Natural killer cell (primary cell): ENCODE measurements around the gene L3MBTL2. TPM values are rescaled to one million over a fixed set of nuclear protein-coding genes. Genes with fewer than 3 reads are reported as not detected.

Source experiments
- ATAC-seq, 3 donors: fragments of 150-1000 bp in 2 of 3; fragments of 200-7000 bp in 1 of 3; cut with Tn5 transposase; 1 replicate in 1 of 3; 2 replicates in 2 of 3; pipeline ENCODE4 v1.10.0; 2021; ENCODE audit warnings: mild to moderate bottlenecking in 2 of 3, moderate library complexity in 2 of 3
- DNase-seq, 2 donors: peaks; one replicate each; pipeline versions ENCODE4 v3.0.0 to v3.0.0-alpha.2; 2013 to 2021; ENCODE audit warnings: mixed read lengths in 1 of 2
- H3K27ac ChIP-seq: one replicate; pipeline ENCODE4 v1.5.1; 2013; ENCODE audit warnings: mild to moderate bottlenecking, low read length
- H3K27me3 ChIP-seq: one replicate; pipeline ENCODE4 v1.6.1; 2013; ENCODE audit warnings: low read length; ENCODE audit not compliant: control insufficient read depth, insufficient read depth
- H3K36me3 ChIP-seq: one replicate; pipeline ENCODE4 v1.6.1; 2013; ENCODE audit warnings: low read length; ENCODE audit not compliant: control insufficient read depth, insufficient read depth
- H3K4me1 ChIP-seq: one replicate; pipeline ENCODE4 v1.6.1; 2013; ENCODE audit warnings: low read length; ENCODE audit not compliant: control insufficient read depth, insufficient read depth
- H3K4me3 ChIP-seq: one replicate; pipeline ENCODE4 v1.5.1; 2013; ENCODE audit warnings: low read length
- H3K9me3 ChIP-seq: one replicate; pipeline ENCODE4 v1.6.1; 2013; ENCODE audit warnings: low read length; ENCODE audit not compliant: control insufficient read depth, insufficient read depth
- H3K27ac Mint-ChIP-seq, 2 donors: one replicate each; pipeline ENCODE4 v1.8.0; 2022; ENCODE audit warnings: mild to moderate bottlenecking in 2 of 2, mixed read lengths in 2 of 2, moderate library complexity in 1 of 2
- H3K27me3 Mint-ChIP-seq, 2 donors: one replicate each; pipeline ENCODE4 v1.8.0; 2022; ENCODE audit warnings: low read depth in 2 of 2, mixed read lengths in 2 of 2
- H3K36me3 Mint-ChIP-seq: one replicate; pipeline ENCODE4 v1.8.0; 2022; ENCODE audit warnings: mixed read lengths
- H3K4me1 Mint-ChIP-seq, 2 donors: one replicate each; pipeline ENCODE4 v1.8.0; 2022; ENCODE audit warnings: mixed read lengths in 2 of 2
- H3K4me3 Mint-ChIP-seq: one replicate; pipeline ENCODE4 v1.8.0; 2022; ENCODE audit warnings: mild to moderate bottlenecking, moderate library complexity, mixed read lengths
- H3K9me3 Mint-ChIP-seq, 2 donors: one replicate each; pipeline ENCODE4 v1.8.0; 2022; ENCODE audit warnings: mixed read lengths in 2 of 2
- WGBS: methylation state at CpG from one replicate; pipeline ENCODE4 v1.1.7; 2013; ENCODE audit warnings: missing lambda C conversion rate; ENCODE audit not compliant: insufficient coverage; 5-methylcytosine and 5-hydroxymethylcytosine counted together
- intact Hi-C: fragments of 100-400 bp; cut with micrococcal nuclease; formaldehyde crosslinking; loops from one replicate; pipeline ENCODE4 v1.14.2; 2022
- total RNA-seq, 4 donors: library from RNA; stranded (reverse); fragments of 120-200 nt in 1 of 4; gene quantifications; one replicate each; pipeline versions ENCODE4 v1.2.3 to v1.2.4, GENCODE V29; 2013 to 2022
- TF ChIP-seq, protein P1 (sequence below): fragments of 200-600 bp; IDR thresholded peaks from one replicate; pipeline ENCODE4 v1.8.0; 2022; ENCODE audit warnings: antibody characterized with exemption

L3MBTL2 gene
- total RNA-seq, 3 donors from 2014 or later (not counting 1 experiment from before 2014, with no cell fraction given) = 25.2 to 32.1 (median 31.7) TPM

DNA sequence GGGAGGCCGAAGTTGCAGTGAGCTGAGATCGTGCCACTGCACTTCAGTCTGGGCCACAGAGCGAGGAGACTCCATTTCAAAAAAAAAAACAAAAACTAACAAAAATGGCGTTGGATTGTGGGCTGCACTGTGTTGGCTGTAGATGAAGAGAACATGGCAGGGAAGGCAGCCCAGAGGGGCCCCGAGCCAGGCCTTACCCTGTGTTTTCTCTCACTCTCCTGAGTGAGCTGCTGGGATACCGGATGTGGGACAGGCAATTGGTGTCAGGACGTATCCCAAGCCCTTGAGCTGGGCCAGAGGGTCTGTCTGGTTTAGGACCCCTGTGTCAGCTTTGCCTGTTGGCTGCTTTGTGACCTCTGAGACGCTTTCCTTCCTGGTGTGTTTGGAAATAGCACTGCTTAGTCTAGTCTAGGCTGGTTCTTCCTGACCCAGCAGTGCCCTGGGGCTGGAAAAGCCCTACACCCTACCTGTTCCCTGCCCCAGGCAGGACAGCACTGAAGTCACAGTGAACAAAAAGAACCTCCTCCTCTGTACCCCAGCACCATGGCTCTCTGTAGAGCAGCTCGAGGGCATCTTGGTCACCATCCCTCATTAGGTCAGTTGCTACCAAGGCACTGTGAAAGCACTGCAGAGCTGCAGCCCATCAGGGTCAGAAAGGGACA is 17.9 kb downstream of the L3MBTL2 start:
- H3K9me3 Mint-ChIP-seq = no peaks in the 10 kb centered on the region
- H3K27me3 ChIP-seq = no peaks in the 10 kb centered on the region
- no peaks in the 10 kb centered on the region for H3K36me3 Mint-ChIP-seq
- DNase-seq (no peak), ATAC-seq (no peak)
- H3K27ac ChIP-seq = no peak overlapping the region
- H3K9me3 ChIP-seq = no peaks in the 10 kb centered on the region
- intact Hi-C loops = no loop called here
- H3K27ac Mint-ChIP-seq = no peak overlapping the region
- no peak overlapping the region for H3K4me3 ChIP-seq
- peaks cover 2% of the 10 kb centered on the region for H3K4me1 ChIP-seq
- TF ChIP-seq, protein P1, sequence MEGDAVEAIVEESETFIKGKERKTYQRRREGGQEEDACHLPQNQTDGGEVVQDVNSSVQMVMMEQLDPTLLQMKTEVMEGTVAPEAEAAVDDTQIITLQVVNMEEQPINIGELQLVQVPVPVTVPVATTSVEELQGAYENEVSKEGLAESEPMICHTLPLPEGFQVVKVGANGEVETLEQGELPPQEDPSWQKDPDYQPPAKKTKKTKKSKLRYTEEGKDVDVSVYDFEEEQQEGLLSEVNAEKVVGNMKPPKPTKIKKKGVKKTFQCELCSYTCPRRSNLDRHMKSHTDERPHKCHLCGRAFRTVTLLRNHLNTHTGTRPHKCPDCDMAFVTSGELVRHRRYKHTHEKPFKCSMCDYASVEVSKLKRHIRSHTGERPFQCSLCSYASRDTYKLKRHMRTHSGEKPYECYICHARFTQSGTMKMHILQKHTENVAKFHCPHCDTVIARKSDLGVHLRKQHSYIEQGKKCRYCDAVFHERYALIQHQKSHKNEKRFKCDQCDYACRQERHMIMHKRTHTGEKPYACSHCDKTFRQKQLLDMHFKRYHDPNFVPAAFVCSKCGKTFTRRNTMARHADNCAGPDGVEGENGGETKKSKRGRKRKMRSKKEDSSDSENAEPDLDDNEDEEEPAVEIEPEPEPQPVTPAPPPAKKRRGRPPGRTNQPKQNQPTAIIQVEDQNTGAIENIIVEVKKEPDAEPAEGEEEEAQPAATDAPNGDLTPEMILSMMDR = no peak
- peaks cover 1 to 2% of the 10 kb centered on the region in 2 donors for H3K4me1 Mint-ChIP-seq
- peaks cover 67% of the 10 kb centered on the region for H3K36me3 ChIP-seq
- no peak overlapping the region for H3K4me3 Mint-ChIP-seq
- no peaks in the 10 kb centered on the region for H3K27me3 Mint-ChIP-seq
- 92% methylated on average over 8 of the region's 9 CpGs for WGBS

DNA sequence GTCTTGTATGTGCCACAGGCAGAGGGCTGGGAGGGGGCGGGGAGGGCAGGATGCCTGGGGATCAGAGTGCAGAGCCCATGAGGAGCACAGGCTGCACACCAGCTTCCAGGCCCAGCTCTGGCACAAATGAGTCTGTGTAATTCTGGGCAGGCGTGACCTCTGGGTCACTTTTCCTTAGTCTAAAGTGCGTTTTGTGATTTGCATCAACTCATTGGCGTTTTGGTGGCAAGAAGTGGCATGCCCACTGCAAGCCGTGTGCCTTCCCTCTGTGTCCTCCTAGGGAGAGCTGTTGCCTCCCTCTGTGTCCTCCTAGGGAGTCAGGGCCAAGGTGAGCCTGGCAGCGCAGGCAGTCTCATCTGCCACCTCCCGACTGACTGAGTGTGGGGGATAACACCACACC is 18.4 kb downstream of the L3MBTL2 start:
- Histone ChIP-seq H3K27ac (no peak overlapping the region), H3K36me3 (peaks cover 70% of the 10 kb centered on the region), H3K4me3 (no peak overlapping the region), H3K27me3 (no peaks in the 10 kb centered on the region), H3K4me1 (no peaks in the 10 kb centered on the region), H3K9me3 (no peaks in the 10 kb centered on the region)
- Mint-ChIP-seq H3K4me1 (no peaks in the 10 kb centered on the region), H3K4me3 (no peak overlapping the region), H3K36me3 (no peaks in the 10 kb centered on the region), H3K27me3 (no peaks in the 10 kb centered on the region), H3K27ac (no peak overlapping the region), H3K9me3 (no peaks in the 10 kb centered on the region)
- DNase-seq = no peak
- no peak for ATAC-seq
- TF ChIP-seq, protein P1 = no peak
- 95% methylated on average over 6 of the region's 7 CpGs for WGBS
- intact Hi-C loops = no loop called here

DNA sequence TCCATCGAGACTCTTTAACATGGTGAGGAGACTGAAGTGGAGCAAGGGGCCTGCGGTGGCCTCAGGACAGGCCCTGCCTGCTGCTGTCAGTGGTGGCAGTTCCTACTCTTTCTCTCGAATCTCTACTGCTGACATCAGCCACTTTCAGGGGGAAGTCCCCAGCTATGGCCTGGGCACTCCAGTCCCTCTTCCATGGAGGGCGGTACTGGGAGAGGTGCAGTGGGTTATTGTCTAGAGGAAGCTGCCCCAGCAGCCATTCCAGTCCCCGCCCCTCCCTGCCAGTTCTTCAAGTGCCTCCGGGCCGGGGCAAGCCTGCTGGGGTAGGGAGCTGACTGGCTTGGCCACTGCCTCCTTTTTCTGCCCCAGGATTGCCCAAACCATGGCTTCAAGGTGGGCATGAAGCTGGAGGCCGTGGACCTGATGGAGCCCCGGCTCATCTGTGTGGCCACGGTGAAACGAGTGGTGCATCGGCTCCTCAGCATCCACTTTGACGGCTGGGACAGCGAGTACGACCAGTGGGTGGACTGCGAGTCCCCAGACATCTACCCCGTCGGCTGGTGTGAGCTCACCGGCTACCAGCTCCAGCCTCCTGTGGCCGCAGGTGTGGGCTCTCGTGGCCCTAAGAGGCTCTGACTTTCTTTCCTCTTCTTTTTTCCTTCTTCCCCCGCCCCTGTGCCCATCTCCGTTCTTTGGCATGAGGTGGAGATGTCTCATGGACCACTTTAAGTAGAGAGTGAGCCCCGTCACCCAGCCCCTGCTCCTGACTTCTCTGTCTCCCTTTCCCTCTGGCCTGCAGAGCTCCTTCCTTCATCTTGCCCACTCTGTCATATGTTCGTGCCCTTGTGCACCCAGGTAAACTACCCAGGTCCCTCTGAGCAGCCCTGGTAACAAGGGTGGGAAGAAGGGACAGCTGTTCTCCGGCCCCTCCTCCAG is 21.9 kb downstream of the L3MBTL2 start:
- no peak for DNase-seq
- no peak for ATAC-seq
- Histone ChIP-seq H3K4me3 (no peak overlapping the region), H3K27me3 (no peaks in the 10 kb centered on the region), H3K27ac (no peak overlapping the region), H3K36me3 (peaks cover 58% of the 10 kb centered on the region), H3K4me1 (no peaks in the 10 kb centered on the region), H3K9me3 (no peaks in the 10 kb centered on the region)
- peak overlapping the region in 1 of 2 donors; percentile 59 for H3K27ac Mint-ChIP-seq
- H3K9me3 Mint-ChIP-seq = no peaks in the 10 kb centered on the region
- no peaks in the 10 kb centered on the region for H3K27me3 Mint-ChIP-seq
- intact Hi-C loops = no loop called here
- H3K36me3 Mint-ChIP-seq = no peaks in the 10 kb centered on the region
- 97% methylated on average over 23 of the region's 26 CpGs for WGBS
- H3K4me1 Mint-ChIP-seq = no peaks in the 10 kb centered on the region
- no peak overlapping the region for H3K4me3 Mint-ChIP-seq
- TF ChIP-seq, protein P1 = no peak
